Smooth muscle cell of trachea (primary cell): ENCODE measurements around the gene DENND2A. TPM values are rescaled to one million over a fixed set of nuclear protein-coding genes. Genes with fewer than 3 reads are reported as not detected.

Experiments used
- total RNA-seq: library from RNA; depleted of rRNA; stranded (reverse); fragments of >200 nt; gene quantifications from 2 replicates; pipeline ENCODE4 v1.2.1, GENCODE V29; 2014

The DENND2A gene, protein sequence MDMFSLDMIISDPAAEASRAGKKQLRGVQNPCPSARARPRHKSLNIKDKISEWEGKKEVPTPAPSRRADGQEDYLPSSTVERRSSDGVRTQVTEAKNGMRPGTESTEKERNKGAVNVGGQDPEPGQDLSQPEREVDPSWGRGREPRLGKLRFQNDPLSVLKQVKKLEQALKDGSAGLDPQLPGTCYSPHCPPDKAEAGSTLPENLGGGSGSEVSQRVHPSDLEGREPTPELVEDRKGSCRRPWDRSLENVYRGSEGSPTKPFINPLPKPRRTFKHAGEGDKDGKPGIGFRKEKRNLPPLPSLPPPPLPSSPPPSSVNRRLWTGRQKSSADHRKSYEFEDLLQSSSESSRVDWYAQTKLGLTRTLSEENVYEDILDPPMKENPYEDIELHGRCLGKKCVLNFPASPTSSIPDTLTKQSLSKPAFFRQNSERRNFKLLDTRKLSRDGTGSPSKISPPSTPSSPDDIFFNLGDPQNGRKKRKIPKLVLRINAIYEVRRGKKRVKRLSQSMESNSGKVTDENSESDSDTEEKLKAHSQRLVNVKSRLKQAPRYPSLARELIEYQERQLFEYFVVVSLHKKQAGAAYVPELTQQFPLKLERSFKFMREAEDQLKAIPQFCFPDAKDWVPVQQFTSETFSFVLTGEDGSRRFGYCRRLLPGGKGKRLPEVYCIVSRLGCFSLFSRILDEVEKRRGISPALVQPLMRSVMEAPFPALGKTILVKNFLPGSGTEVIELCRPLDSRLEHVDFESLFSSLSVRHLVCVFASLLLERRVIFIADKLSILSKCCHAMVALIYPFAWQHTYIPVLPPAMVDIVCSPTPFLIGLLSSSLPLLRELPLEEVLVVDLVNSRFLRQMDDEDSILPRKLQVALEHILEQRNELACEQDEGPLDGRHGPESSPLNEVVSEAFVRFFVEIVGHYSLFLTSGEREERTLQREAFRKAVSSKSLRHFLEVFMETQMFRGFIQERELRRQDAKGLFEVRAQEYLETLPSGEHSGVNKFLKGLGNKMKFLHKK
- 34.9 and 69.6 TPM in 2 replicates for total RNA-seq

DNA sequence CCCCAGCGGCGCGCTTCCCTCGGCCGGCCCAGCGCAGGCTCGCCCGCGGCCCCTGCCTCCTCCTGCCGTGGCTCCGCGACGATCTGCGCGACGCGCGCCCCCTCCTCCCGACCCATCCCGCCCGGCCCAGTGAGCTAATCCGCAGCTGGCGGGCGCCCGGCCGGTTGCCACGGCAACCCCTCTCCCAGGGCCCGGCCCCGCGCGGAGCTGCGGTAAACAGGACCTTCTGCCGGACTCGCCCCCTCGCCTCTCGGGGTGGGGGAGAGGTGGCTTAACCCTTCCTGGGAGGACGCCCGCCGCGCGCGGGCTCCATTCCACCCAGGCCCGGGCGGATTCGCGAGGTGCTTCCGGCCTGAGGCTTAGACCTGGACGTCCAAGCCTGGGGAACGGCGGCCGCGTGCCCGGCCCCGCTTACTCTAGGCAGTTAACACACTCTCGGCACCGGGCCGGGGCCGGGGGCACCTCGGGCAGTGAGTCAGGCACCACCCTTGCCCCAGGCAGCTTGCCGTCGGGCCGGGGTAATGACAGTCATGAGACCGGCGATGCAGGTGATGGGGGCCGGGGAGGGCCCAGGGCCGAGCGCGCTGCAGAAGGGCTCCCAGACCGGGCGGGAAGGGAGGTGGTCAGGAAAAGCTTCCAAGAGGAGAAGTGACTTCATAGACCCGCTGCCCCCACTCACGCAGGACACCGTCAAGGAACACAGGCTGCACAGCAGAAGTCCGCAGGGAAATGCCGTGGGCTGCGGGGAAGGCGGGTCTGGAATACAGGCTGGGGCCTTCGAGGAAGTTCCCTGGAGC lies at the start of gene DENND2A:
Gene DENND2A, minus strand, starts transcription at position 87 of the 797 bp plus-strand sequence. CDS start 38,416 bp downstream, outside the sequence.

GRCh38 chr7:140672382-140673062 lies 31.9 kb upstream of the DENND2A start, which contains the start of gene ADCK2:
TSS of gene ADCK2 (plus strand) at chr7:140672945. CDS start at chr7:140673331, 386 bp downstream.

DNA sequence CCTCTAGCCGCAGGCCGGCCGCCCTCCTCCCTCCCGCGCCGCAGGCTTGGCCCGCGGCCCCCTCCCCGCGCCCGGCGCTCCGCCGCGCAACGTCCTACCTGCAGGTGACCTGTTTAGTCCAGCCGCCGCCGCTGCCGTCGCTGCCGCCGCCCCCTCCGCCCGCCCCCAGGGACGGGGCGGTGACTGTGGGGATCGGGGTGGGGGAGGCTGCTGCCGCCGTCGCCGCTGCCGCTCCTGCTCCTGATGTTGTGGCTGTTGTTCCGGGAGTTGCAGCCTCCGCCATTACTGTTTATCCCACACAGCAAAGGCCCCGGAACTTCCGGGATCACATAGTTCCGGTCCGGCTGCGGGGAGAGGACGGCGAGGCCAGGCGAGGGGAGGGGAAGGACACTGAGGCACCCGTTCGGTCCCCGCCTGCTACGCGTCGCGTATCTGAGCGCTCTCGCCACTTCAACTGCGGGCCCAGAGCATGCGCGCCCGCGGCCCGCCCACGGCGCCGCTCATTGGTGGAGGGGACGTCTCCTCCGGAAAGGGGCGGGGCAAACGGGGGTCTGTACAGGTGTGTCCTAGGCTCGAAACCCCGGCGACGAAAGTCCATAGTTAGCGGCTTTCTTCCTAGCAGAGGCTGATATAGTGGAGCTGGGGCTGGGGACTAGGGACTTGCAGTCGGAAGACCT lies 161.4 kb downstream of the DENND2A start, which contains the start of gene MKRN1:
Gene MKRN1, minus strand, starts transcription at position 444 of the 677 bp plus-strand sequence. Its CDS starts 161 bp downstream, at position 283.

Other genes starting within 250 kb of the DENND2A start
- 58.4 and 99.6 TPM in 2 replicates for gene SLC37A3, start 242.3 kb downstream of the DENND2A start, total RNA-seq
- not detected in 2 replicates for gene RAB19, start 236.8 kb downstream of the DENND2A start, total RNA-seq
- 72.9 and 83.4 TPM in 2 replicates for gene MKRN1, start 161.3 kb downstream of the DENND2A start, total RNA-seq
- gene ADCK2, start 32.1 kb upstream of the DENND2A start, total RNA-seq = 21.5 and 31.8 TPM in 2 replicates
- gene NDUFB2, start 55.9 kb upstream of the DENND2A start, total RNA-seq = 69.1 and 170 TPM in 2 replicates